RWPE2 (cell line): ENCODE results near the gene PRR5L.

Experiments
- ATAC-seq: fragments of 200-7000 bp; cut with Tn5 transposase; 3 replicates; pipeline ENCODE4 v1.9.1; 2021; ENCODE audit warnings: low read depth
- DNase-seq: peaks from one replicate; pipeline ENCODE4 v3.0.0-alpha.2; 2020; ENCODE audit warnings: low spot score
- H3K27ac ChIP-seq: fragments of 450-650 bp; 2 replicates; pipeline ENCODE4 v1.5.1; 2017; ENCODE audit warnings: mild to moderate bottlenecking; ENCODE audit not compliant: poor library complexity, severe bottlenecking
- H3K27me3 ChIP-seq: fragments of 250-450 bp; sonication (Bioruptor Pico); 2 replicates; pipeline ENCODE4 v1.5.1; 2021; ENCODE audit warnings: mild to moderate bottlenecking, moderate library complexity; ENCODE audit not compliant: insufficient read depth, poor library complexity, severe bottlenecking
- H3K36me3 ChIP-seq: fragments of 250-450 bp; sonication (Bioruptor Pico); 2 replicates; pipeline ENCODE4 v1.5.1; 2020; ENCODE audit warnings: low read depth, mild to moderate bottlenecking, moderate library complexity
- H3K4me1 ChIP-seq: fragments of 250-450 bp; sonication (Bioruptor Pico); 2 replicates; pipeline ENCODE4 v1.5.1; 2021; ENCODE audit warnings: mild to moderate bottlenecking, moderate library complexity; ENCODE audit not compliant: insufficient read depth, poor library complexity, severe bottlenecking
- H3K4me3 ChIP-seq: fragments of 250-450 bp; sonication (Bioruptor Pico); 2 replicates; pipeline ENCODE4 v1.5.1; 2021; ENCODE audit warnings: mild to moderate bottlenecking, moderate library complexity; ENCODE audit not compliant: severe bottlenecking
- H3K9me3 ChIP-seq: fragments of 250-450 bp; sonication (Bioruptor Pico); 2 replicates; pipeline ENCODE4 v1.5.1; 2021; ENCODE audit warnings: mild to moderate bottlenecking, moderate library complexity; ENCODE audit not compliant: severe bottlenecking
- CTCF ChIP-seq: fragments of 450-650 bp; IDR thresholded peaks from one replicate; pipeline ENCODE4 v1.5.1; 2017; ENCODE audit warnings: mild to moderate bottlenecking, moderate library complexity; ENCODE audit not compliant: poor library complexity, severe bottlenecking

The PRR5L gene

DNA sequence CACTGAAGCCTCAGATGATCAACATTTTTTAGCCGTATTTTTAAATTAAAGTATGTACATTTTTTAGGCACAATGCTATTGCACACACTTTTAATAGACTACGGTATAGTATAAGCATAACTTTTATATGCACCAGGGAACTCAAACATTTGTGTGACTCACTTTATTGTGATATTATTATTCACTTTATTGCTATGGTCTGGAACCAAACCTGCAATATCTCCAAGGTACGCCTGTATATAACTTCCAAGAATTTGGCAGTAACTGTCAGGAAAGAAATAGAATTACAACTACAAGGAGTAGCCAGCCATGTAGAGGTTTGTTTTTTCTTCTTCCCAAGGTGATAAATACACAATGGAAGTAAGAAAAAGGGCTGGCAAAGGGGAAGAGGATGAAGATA is 62.3 kb downstream of the PRR5L start:
- H3K4me1 ChIP-seq = peaks cover 35% of the 10 kb centered on the region
- no peak overlapping the region for H3K4me3 ChIP-seq
- H3K9me3 ChIP-seq = no peaks in the 10 kb centered on the region
- no peak for ATAC-seq
- DNase-seq = no peak
- no peaks in the 10 kb centered on the region for H3K36me3 ChIP-seq
- no peaks in the 10 kb centered on the region for H3K27me3 ChIP-seq
- TF ChIP-seq CTCF = no peak
- no peak overlapping the region for H3K27ac ChIP-seq

GRCh38 chr11:36360318-36360717 is 64.2 kb downstream of the PRR5L start:
- H3K4me1 ChIP-seq = peaks cover 38% of the 10 kb centered on the region
- H3K27ac ChIP-seq = peak overlapping the region; percentile 95
- ATAC-seq (no peak), DNase-seq (no peak)
- no peaks in the 10 kb centered on the region for H3K36me3 ChIP-seq
- no peak overlapping the region for H3K4me3 ChIP-seq
- TF ChIP-seq CTCF = no peak
- H3K9me3 ChIP-seq = no peaks in the 10 kb centered on the region
- no peaks in the 10 kb centered on the region for H3K27me3 ChIP-seq

DNA sequence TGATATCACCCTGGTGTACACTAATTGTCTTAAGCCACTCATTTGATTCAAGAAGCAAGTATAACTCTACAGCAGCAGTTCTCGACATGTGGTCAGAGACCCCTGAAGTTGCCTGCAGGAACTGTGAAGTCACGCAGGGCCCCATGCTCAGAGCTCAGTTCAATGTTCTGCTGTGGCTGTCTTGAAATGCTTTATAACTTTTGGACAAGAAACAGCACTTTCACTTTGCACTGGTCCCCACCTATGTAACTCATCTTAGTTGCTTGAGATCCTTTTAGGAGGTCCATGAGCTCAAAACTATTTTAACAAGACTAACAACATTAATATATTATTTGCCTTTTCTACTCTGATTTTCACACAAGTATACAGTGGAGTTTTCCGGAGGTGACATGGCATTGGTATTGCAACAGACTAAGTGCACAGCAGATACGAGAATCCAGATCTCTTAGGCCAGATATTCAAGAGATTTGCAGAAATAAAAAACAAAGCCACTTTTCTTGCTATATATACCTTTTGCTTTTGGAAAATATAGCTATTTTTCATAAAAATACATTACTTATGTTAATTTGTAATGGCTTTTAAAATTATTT is 64.8 kb downstream of the PRR5L start:
- ATAC-seq (no peak), DNase-seq (no peak)
- Histone ChIP-seq H3K27ac (peak overlapping the region; percentile 95), H3K4me1 (peaks cover 38% of the 10 kb centered on the region), H3K9me3 (no peaks in the 10 kb centered on the region), H3K36me3 (no peaks in the 10 kb centered on the region), H3K27me3 (no peaks in the 10 kb centered on the region), H3K4me3 (no peak overlapping the region)
- TF ChIP-seq CTCF = no peak

- H3K27me3 ChIP-seq = no peaks in the 10 kb centered on the region
- no peak for TF ChIP-seq CTCF
- H3K4me3 ChIP-seq = peak overlapping the region; percentile 1
- H3K4me1 ChIP-seq = peaks cover 38% of the 10 kb centered on the region
- no peaks in the 10 kb centered on the region for H3K9me3 ChIP-seq
- no peak for DNase-seq
- no peak for ATAC-seq
- H3K36me3 ChIP-seq = no peaks in the 10 kb centered on the region
- H3K27ac ChIP-seq = peak overlapping the region; percentile 95
Observed at GRCh38 chr11:36361472-36361871, 65.4 kb downstream of the PRR5L start.

GRCh38 chr11:36361901-36362391 is 65.9 kb downstream of the PRR5L start:
- ATAC-seq (peak; percentile 86), DNase-seq (peak; percentile 86)
- Histone ChIP-seq H3K4me3 (peak overlapping the region; percentile 1), H3K27ac (peak overlapping the region; percentile 95), H3K27me3 (no peaks in the 10 kb centered on the region), H3K4me1 (peaks cover 38% of the 10 kb centered on the region), H3K36me3 (no peaks in the 10 kb centered on the region), H3K9me3 (no peaks in the 10 kb centered on the region)
- no peak for TF ChIP-seq CTCF
